Memory B cell (primary cell): ENCODE measurements around the gene DEPP1.

Experiments
- ATAC-seq: fragments of 150-1000 bp; cut with Tn5 transposase; 2 replicates; pipeline ENCODE4 v1.10.0; 2021; ENCODE audit warnings: low read depth, mild to moderate bottlenecking, moderate library complexity
- DNase-seq, 2 donors: peaks; one replicate each; pipeline ENCODE4 v3.0.0; 2022; ENCODE audit warnings: low spot score in 2 of 2
- H3K27ac Mint-ChIP-seq: one replicate; pipeline ENCODE4 v1.8.0; 2022; ENCODE audit warnings: mild to moderate bottlenecking, moderate library complexity, mixed read lengths
- H3K27me3 Mint-ChIP-seq: one replicate; pipeline ENCODE4 v1.8.0; 2022; ENCODE audit warnings: mixed read lengths
- H3K36me3 Mint-ChIP-seq: one replicate; pipeline ENCODE4 v1.8.0; 2022; ENCODE audit warnings: mild to moderate bottlenecking, mixed read lengths
- H3K4me1 Mint-ChIP-seq: one replicate; pipeline ENCODE4 v1.8.0; 2022; ENCODE audit warnings: mixed read lengths
- H3K4me3 Mint-ChIP-seq: one replicate; pipeline ENCODE4 v1.8.0; 2022; ENCODE audit warnings: mild to moderate bottlenecking, moderate library complexity, mixed read lengths
- H3K9me3 Mint-ChIP-seq: one replicate; pipeline ENCODE4 v1.8.0; 2022; ENCODE audit warnings: mixed read lengths

DEPP1 gene

DNA sequence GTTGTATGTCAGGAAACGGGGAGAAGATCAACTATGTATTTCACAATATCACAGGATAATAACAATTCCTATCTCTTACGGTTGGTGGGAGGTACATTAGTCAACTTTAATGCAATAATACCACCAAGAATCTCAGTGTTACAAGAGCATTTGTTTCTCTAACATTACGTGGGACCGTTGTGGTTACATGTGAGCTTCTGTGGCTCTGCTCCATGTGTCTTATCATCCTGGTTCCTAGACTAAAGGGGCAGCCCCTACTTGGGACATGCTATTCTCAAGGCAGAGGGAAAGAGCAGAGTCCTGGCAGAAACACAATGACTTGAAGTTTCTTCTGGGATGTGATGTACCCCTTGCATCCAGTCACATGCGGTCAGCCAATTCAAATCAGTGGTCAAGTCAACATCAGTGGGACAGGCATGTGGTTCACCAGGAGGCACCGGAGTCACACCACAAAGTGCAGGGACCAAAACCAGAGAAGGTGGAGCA lies 19.6 kb upstream of the DEPP1 start:
- Mint-ChIP-seq H3K36me3 (peaks cover 4% of the 10 kb centered on the region), H3K9me3 (no peaks in the 10 kb centered on the region), H3K4me1 (peaks cover 12% of the 10 kb centered on the region), H3K27me3 (no peaks in the 10 kb centered on the region), H3K4me3 (no peak overlapping the region), H3K27ac (no peak overlapping the region)
- no peak for DNase-seq
- ATAC-seq, result no peak

DNA sequence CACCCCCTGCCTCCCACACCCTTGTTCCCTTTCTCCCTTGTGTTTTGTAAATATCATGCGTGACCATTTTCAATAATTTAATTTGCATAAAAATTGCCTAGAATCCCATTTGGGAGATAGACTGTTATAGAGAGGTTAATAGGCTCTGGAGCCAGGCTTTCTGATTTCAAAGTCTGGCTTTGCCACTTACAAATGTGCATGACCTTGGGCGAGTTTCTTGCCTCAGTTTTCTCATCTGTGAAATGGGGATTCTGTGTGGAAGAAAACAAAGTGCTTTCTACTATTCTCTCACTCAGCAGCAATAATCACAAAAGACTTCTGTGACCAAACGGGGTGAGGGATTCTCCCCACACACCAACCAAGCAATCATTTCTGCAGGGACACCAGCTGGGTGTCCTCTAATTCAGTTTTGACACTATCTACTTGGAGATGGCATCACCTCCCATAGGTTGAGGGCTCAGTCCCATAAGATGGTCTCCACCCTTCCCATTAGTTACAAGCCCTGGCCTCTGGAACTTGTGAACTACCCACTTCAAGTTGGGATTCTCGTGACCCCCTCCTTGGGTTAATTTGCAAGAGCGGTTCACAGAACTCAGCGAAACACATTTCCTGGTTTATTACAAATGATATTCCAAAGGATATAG lies 18.6 kb upstream of the DEPP1 start:
- Mint-ChIP-seq H3K27me3 (no peaks in the 10 kb centered on the region), H3K4me3 (no peak overlapping the region), H3K9me3 (no peaks in the 10 kb centered on the region), H3K4me1 (peaks cover 11% of the 10 kb centered on the region), H3K36me3 (no peaks in the 10 kb centered on the region), H3K27ac (no peak overlapping the region)
- DNase-seq (no peak), ATAC-seq (no peak)

DNA sequence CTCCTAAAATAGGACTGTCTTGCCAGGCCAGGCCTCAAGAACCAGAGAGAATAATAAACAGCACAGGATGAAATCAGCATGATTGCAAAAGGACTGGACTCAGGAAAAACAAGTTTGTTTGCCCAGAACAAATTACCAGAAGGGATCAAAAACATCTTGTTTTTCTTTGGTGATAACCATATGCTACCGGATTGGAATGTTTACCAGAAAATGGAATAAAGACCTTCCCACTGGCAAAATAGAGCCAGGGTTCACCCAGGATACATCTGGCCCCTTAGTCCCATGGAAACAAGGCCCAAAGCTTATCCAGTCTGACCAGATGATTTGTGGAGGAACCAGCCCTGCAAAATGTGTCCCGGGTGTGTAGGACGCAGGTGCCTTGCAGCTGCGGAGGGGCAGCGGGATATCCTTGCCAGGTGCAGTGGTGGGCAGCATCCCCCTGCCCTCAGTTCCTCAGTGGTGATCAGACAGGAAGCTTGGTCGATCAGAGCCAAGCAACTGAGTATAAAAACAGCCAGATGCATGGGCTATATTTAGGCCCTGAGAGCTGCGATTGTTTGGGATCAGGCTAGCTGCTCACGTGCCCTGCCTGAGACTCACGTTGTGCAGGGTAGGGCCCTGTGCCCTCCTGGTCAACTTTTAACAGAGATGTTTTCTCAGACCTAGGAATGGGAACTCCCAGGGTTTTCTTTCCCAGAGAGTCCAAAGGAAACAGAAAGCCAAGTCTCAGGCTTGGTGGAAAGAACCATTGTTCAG lies 17.5 kb upstream of the DEPP1 start:
- Mint-ChIP-seq H3K36me3 (no peaks in the 10 kb centered on the region), H3K9me3 (no peaks in the 10 kb centered on the region), H3K27ac (no peak overlapping the region), H3K27me3 (no peaks in the 10 kb centered on the region), H3K4me1 (peaks cover 8% of the 10 kb centered on the region), H3K4me3 (no peak overlapping the region)
- ATAC-seq, result no peak
- peak in 1 of 2 donors; percentile 5 for DNase-seq

DNA sequence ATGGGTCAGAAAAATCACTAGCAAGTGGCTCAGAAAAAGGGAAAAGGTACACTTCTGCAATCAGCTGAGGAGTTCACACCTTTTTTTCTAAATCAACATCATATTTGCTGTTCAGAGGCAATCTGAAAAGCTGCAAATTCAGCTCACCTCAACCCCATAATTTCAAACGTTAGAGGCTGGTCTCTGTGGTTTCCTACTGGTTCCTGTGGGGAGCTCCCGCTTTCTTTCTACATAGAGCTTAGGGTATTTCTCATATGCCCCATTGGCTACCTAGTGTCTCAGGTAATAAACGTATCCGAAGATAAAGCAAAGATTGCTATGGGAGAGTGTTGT lies 16.9 kb upstream of the DEPP1 start:
- Mint-ChIP-seq H3K4me3 (no peak overlapping the region), H3K27ac (no peak overlapping the region), H3K4me1 (peaks cover 8% of the 10 kb centered on the region), H3K27me3 (no peaks in the 10 kb centered on the region), H3K36me3 (no peaks in the 10 kb centered on the region), H3K9me3 (no peaks in the 10 kb centered on the region)
- DNase-seq (no peak), ATAC-seq (no peak)

DNA sequence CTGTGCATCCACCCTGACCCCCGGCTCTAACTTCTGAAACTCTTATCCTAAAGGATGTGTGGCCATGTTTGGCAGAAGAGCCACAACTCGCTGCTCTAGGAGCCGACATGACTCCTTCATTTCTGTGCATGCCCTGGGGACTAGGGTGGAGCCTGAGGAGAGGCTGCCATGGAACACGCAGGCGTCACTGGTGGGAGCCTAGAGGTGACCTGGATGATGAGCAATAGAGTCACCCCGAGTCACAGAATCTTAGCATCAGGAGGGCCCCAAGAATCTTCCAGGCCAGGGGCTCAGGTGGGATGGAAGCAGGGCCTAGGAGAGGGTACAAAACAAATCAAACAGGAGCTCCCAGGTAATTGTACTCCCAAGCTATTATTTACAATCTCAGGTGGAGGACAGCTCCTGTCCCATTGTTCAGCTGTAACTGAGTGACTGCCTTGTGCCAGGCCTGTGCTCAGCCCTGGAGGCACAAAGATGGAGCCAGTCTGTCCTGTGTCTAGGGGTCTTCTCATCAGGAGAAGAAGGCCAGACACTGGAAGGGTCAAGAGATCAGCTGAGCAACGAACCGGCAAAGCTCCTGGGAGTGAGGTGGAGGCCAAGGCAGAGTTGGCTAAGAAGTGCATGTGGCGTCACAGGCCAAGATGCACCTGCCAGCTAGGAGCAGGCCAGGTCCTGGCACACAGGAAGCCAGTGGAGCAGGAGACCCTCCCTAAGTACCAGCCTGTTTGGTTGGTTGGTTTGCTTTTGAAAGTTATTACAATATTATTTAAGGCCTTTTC lies 16.3 kb upstream of the DEPP1 start:
- Mint-ChIP-seq H3K27ac (no peak overlapping the region), H3K36me3 (no peaks in the 10 kb centered on the region), H3K27me3 (no peaks in the 10 kb centered on the region), H3K4me3 (no peak overlapping the region), H3K4me1 (peaks cover 3% of the 10 kb centered on the region), H3K9me3 (no peaks in the 10 kb centered on the region)
- no peak for ATAC-seq
- DNase-seq, result no peak

DNA sequence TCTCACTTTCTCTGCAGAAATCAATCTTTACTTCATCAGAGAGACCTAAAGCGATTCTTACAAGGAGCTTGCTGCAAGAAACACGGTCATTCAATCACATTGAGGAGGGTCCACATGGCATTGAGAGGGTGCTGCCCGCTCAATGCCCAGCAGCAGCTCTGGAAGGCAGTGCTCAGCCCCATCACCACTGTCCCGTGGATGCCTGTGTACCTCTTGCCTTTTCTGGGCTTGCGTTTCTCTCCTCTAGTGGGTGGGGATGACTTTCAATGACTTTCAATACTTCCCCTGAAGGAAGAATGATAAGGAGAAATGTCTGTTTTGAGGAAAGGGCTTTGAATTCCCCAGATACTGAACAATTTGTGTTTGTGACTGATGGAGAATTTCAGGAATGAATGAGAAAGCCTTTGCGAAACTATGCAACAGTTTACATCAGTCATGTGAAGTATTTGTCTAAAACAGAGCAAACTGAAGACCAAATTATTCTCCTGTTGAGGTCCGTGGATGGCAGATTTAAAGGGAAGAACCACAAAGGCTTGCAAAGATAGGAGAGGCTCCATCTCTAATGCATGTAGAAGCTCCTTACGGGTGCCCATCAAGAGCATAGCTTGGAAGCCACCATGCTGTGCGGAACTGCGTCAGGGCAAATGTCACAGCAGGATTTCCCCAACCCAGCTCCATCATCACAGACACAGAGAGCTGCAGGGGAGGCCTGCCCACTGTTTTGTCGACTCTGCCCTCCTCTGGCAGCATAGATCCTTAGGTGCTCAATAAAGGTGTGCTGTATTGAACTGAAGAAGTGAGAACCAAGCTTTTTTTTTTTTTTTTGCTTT lies 15.5 kb upstream of the DEPP1 start:
- no peak overlapping the region for H3K27ac Mint-ChIP-seq

DNA sequence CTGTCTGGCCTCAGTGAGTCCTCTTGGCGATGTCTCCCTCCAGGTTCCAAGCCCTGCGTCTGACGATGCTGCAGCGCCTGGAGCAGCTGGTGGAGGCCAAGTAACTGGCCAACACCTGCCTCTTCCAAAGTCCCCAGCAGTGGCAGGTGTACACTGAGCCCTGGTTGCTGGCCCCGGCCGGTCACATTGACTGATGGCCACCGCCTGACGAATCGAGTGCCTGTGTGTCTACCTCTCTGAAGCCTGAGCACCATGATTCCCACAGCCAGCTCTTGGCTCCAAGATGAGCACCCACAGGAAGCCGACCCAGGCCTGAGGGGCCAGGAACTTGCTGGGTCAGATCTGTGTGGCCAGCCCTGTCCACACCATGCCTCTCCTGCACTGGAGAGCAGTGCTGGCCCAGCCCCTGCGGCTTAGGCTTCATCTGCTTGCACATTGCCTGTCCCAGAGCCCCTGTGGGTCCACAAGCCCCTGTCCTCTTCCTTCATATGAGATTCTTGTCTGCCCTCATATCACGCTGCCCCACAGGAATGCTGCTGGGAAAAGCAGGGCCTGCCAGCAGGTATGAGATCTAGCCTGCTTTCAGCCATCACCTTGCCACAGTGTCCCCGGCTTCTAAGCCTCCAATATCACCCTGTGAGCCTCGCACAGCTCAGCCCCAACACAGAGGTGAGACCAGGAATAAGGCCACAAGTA lies 14.8 kb upstream of the DEPP1 start:
- Mint-ChIP-seq H3K4me1 (no peaks in the 10 kb centered on the region), H3K36me3 (no peaks in the 10 kb centered on the region), H3K27ac (no peak overlapping the region), H3K27me3 (peaks cover 3% of the 10 kb centered on the region), H3K4me3 (no peak overlapping the region), H3K9me3 (no peaks in the 10 kb centered on the region)
- ATAC-seq, result no peak
- no peak for DNase-seq

More for the DNA sequence above, 15.5 kb upstream of the DEPP1 start:
- no peaks in the 10 kb centered on the region for H3K4me1 Mint-ChIP-seq
- DNase-seq (peak in 1 of 2 donors; percentile 3), ATAC-seq (no peak)
- H3K36me3 Mint-ChIP-seq, result no peaks in the 10 kb centered on the region
- H3K9me3 Mint-ChIP-seq, result no peaks in the 10 kb centered on the region
- no peak overlapping the region for H3K4me3 Mint-ChIP-seq
- peaks cover 3% of the 10 kb centered on the region for H3K27me3 Mint-ChIP-seq

DNA sequence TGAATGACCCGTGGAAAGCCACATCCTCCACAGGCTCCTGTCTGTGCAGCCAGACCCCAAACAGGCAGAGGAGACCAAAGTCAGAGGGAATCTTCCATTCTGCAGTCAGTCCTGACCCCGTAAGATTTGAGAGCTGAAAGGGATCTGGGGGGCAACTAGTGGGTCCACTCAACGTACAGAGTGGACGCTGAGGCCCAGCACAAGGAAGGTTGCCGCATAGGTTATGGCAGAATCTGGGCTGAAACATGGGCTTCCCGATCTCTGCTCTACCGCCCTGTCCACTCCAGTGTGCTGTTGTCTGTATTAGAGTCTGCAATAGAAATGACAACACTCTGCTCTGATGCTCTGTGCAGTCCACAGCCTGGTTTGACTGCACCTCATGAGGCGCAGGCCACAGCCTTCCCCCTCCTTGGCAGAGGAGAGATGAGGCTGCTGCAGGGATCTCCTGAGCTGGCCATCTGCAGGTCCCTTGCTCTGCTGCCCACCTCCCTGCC lies 14.2 kb upstream of the DEPP1 start:
- no peaks in the 10 kb centered on the region for H3K4me1 Mint-ChIP-seq
- H3K36me3 Mint-ChIP-seq, result no peaks in the 10 kb centered on the region
- DNase-seq, result no peak
- no peak overlapping the region for H3K4me3 Mint-ChIP-seq
- no peaks in the 10 kb centered on the region for H3K9me3 Mint-ChIP-seq
- peaks cover 3% of the 10 kb centered on the region for H3K27me3 Mint-ChIP-seq
- H3K27ac Mint-ChIP-seq, result no peak overlapping the region
- ATAC-seq, result no peak

DNA sequence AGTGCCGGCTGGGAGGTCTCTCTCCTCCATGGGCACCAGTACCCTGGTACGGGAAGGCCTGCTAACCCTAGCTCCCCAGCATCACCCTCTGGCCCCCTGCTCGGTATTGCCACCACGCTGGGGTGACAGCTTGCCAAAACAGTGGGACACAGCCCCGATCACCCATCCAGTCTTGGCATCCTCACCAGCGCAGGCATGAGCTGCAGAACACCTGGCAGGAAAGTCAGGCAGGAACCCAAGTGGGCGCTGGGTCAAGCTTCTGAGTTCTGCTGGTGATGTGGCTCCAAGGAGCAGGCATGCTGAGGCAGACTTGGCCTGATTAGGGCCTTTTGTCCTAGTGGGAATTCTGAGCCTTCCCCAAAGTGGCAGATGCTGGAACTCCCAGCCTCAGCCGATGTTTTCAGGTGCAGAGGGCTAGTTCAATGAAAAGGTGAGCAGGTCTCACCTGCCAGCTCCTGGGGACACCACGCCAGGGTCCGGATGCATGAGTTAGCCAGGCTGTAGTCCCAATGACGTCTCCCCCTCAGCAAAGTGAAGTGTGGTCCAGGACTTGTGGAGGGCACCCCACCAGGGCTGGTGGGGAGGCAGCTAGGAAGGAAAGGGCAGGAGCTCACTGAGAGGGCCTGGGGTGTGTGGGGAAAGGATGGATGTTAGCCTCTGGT lies 13.6 kb upstream of the DEPP1 start:
- Mint-ChIP-seq H3K27ac (no peak overlapping the region), H3K4me3 (no peak overlapping the region), H3K27me3 (peaks cover 3% of the 10 kb centered on the region), H3K9me3 (no peaks in the 10 kb centered on the region), H3K36me3 (no peaks in the 10 kb centered on the region), H3K4me1 (no peaks in the 10 kb centered on the region)
- no peak for ATAC-seq
- no peak for DNase-seq

DNA sequence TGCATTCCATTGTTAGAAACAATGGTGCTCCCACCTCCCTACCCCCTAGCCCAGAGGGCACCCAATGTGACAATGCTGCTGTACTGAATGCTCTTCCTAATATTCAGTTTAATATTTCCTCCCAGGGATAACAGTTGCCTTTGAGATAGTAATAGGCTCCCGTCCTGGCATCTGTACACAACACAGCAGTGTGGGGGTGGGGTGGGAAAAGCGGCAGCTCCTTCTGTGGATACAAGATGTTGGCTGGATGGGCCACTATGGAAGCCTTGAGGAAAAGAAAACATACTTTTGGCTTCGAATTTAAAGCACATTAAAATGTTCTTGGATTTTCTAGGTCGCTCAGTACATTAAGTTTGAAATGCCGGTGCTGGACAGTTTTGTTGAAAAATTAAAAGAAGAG lies 13.0 kb upstream of the DEPP1 start:
- Mint-ChIP-seq H3K27me3 (peaks cover 3% of the 10 kb centered on the region), H3K4me1 (no peaks in the 10 kb centered on the region), H3K36me3 (no peaks in the 10 kb centered on the region), H3K4me3 (no peak overlapping the region), H3K27ac (no peak overlapping the region), H3K9me3 (no peaks in the 10 kb centered on the region)
- ATAC-seq (no peak), DNase-seq (no peak)

DNA sequence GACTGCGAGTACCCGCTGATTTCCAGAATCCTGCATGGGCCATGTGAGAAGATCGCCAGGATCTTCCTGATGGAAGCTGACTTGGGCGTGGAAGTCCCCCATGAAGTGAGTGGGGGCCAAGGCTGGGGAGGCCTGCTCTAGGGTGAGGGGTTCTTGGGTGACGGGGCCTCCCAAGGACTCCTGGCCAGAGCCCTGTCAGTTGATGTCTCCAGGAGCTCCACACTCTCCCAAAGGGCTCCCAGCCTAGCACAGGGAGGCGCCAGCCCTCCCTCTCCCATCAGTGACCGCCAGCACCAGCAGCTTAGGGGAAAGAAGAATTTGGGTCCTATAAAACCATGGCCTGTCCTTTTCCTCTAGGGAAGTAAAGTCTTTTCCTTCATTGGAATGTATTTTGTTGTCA lies 12.4 kb upstream of the DEPP1 start:
- Mint-ChIP-seq H3K27ac (no peak overlapping the region), H3K4me3 (no peak overlapping the region), H3K27me3 (peaks cover 3% of the 10 kb centered on the region), H3K4me1 (no peaks in the 10 kb centered on the region), H3K36me3 (no peaks in the 10 kb centered on the region), H3K9me3 (no peaks in the 10 kb centered on the region)
- no peak for DNase-seq
- ATAC-seq, result no peak

DNA sequence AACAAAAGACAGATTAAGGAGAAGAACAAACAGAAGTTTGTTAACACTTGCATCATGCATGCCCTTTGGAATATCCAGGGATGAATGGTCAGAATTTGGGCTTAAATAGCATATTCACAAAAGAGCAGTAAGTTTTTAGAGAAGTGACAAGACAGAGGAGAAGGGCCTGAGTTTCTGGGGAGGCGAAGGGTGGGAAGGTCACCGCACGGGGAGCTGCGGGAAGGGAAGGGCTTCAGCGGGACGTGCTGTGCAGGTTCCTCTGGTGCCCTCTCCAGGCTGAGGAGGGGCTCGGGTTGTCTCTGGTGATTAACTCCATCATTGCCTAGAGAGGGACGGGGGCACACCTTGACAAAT lies 11.7 kb upstream of the DEPP1 start:
- ATAC-seq, result no peak
- Mint-ChIP-seq H3K27ac (no peak overlapping the region), H3K36me3 (no peaks in the 10 kb centered on the region), H3K9me3 (no peaks in the 10 kb centered on the region), H3K4me1 (no peaks in the 10 kb centered on the region), H3K27me3 (peaks cover 3% of the 10 kb centered on the region), H3K4me3 (no peak overlapping the region)
- DNase-seq, result no peak
